Uterus (tissue), 2 donors: ENCODE data around the gene FAM163B.

ENCODE experiments used
- POLR2A ChIP-seq, 2 donors: fragments of 450-650 bp; IDR thresholded peaks; one replicate each; pipeline ENCODE4 v1.6.1; 2016; ENCODE audit warnings: antibody characterized with exemption in 2 of 2, mild to moderate bottlenecking in 1 of 2, moderate library complexity in 1 of 2
- TF ChIP-seq, protein P1 (sequence below), 4 experiments: fragments of 200-600 bp in 2 of 4; fragments of 450-650 bp in 2 of 4; sonication (generic) in 2 of 4; IDR thresholded peaks; one replicate each; pipeline ENCODE4 v1.5.1; 2016 to 2019; ENCODE audit warnings: antibody characterized with exemption in 4 of 4, mild to moderate bottlenecking in 2 of 4, moderate library complexity in 1 of 4

DNA sequence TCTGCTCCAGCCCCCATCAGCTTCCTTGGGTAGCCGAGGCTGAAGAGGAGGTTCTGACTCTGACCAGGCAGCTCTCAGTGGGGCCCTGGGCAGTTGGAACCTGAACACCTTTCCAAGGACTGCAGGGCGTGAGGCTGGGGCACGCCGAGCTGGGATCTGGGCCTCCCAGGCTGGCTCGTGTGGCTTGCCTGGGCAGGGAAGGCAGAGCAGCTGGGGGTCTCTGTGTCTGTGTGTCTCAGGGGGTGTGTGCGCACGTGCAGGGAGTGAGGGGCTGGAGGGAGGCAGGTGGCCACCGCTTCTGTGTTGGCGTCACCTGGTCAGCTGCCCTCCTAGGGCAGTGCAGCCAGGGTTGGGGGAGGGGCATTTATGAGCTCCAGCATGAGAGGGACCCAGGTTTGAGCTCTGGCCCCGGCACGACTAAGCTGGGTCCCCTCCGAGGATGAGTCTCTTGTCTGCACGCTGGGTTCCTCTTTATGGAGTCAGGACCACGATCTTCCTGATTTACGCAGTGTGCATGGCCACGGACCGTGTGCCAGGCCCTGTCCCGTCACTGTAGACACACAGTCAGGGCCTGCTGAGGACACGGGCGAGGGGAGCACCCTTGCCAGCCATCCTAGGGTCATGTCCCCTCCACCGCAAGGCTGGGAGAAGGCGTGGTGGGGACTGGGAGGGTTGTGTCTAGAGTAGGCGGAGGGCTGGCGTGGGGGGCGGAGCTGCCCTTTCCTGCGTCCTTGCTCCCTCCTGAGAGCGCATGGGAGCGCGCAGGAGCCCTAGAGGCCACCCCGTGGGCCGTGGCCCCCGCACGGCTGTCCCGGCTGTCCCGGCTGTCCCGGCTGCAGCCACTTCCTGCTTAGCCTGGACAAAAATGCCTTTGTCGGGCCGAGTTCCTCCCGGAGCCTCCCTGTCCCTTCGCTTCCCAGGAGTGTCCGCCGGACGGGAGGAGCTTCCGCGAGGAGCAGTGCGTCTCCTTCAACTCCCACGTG is 70.0 kb downstream of the FAM163B start:
- TF ChIP-seq, protein P1, sequence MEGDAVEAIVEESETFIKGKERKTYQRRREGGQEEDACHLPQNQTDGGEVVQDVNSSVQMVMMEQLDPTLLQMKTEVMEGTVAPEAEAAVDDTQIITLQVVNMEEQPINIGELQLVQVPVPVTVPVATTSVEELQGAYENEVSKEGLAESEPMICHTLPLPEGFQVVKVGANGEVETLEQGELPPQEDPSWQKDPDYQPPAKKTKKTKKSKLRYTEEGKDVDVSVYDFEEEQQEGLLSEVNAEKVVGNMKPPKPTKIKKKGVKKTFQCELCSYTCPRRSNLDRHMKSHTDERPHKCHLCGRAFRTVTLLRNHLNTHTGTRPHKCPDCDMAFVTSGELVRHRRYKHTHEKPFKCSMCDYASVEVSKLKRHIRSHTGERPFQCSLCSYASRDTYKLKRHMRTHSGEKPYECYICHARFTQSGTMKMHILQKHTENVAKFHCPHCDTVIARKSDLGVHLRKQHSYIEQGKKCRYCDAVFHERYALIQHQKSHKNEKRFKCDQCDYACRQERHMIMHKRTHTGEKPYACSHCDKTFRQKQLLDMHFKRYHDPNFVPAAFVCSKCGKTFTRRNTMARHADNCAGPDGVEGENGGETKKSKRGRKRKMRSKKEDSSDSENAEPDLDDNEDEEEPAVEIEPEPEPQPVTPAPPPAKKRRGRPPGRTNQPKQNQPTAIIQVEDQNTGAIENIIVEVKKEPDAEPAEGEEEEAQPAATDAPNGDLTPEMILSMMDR (IDR thresholded peaks at IDR 0.05) = no peak
- no peak for TF ChIP-seq POLR2A (IDR thresholded peaks at IDR 0.05)
